K562 (cell line): ENCODE measurements around the gene DNAI7. TPM values are rescaled to one million over a fixed set of nuclear protein-coding genes. Genes with fewer than 3 reads are reported as not detected.

ENCODE experiments used
- ATAC-seq: fragments of 200-7000 bp; cut with Tn5 transposase; 3 replicates; pipeline ENCODE4 v1.9.1; 2020; ENCODE audit warnings: moderate library complexity
- BruUV-seq: library from RNA; stranded (reverse); fragments of 400-500 nt; replicated peaks from 2 replicates; lab custom pipeline; 2021; lab: Mats Ljungman, UMichigan
- CTCF ChIA-PET: fragments of 300-600 bp; formaldehyde crosslinking; extraction: SDS; loops from one replicate; lab custom pipeline; 2021; ENCODE audit warnings: low intra/inter-chr PET ratio; lab: Yijun Ruan, JAX
- POLR2A ChIA-PET: fragments of 300-600, 350-650 bp; sonication (Branson Sonifier 250); formaldehyde crosslinking; extraction: SDS; loops from one replicate; lab custom pipeline; 2021; ENCODE audit warnings: antibody characterized with exemption, inconsistent platforms; lab: Yijun Ruan, JAX
- DNase-seq, 4 experiments: peaks; one replicate each; pipeline versions ENCODE4 v3.0.0 to v3.0.0-alpha.2; 2011 to 2018; ENCODE audit warnings: low spot score in 3 of 4, mixed read lengths in 3 of 4; ENCODE audit errors: extremely low read depth in 1 of 4
- FAIRE-seq: peaks from 2 replicates; lab custom pipeline; 2011; peaks lifted over from hg19 to GRCh38; lab: Jason Lieb, UNC
- H2AFZ ChIP-seq: 2 replicates; pipeline ENCODE4 v1.6.0; 2011; ENCODE audit warnings: low read depth, low read length, control low read depth, inconsistent platforms
- H3K27ac ChIP-seq: fragments of 200-600 bp; 3 replicates; pipeline ENCODE4 v1.8.0; 2011; ENCODE audit warnings: low read depth, mild to moderate bottlenecking, control low read depth, inconsistent platforms, low read length, moderate library complexity, mixed read lengths; ENCODE audit errors: extremely low read depth
- H3K27me3 ChIP-seq, 2 experiments: fragments of 300-600 bp in 1 of 2; 2 replicates in 1 of 2; 3 replicates in 1 of 2; pipeline versions ENCODE4 v1.6.0 to v1.8.0; 2011; ENCODE audit warnings: inconsistent platforms in 2 of 2, low read length in 2 of 2, mild to moderate bottlenecking in 1 of 2, mixed read lengths in 1 of 2, moderate library complexity in 1 of 2; ENCODE audit not compliant: control insufficient read depth in 2 of 2, insufficient read depth in 2 of 2
- H3K36me3 ChIP-seq: fragments of 300-600 bp; 3 replicates; pipeline ENCODE4 v1.8.0; 2011; ENCODE audit warnings: mild to moderate bottlenecking, low read length, inconsistent platforms; ENCODE audit not compliant: control insufficient read depth, insufficient read depth
- H3K4me1 ChIP-seq, 2 experiments: fragments of 200-600 bp in 1 of 2; replicated peaks in 1 of 2; 2 replicates in 1 of 2; 3 replicates in 1 of 2; pipeline versions ENCODE4 v1.5.1 to v1.8.0; 2011; ENCODE audit warnings: inconsistent platforms in 2 of 2, low read length in 2 of 2, mild to moderate bottlenecking in 1 of 2, mixed read lengths in 1 of 2, moderate library complexity in 1 of 2; ENCODE audit not compliant: control insufficient read depth in 2 of 2, insufficient read depth in 2 of 2
- H3K4me2 ChIP-seq: 2 replicates; pipeline ENCODE4 v1.6.1; 2011; ENCODE audit warnings: low read length, control low read depth, inconsistent platforms, mixed read lengths; ENCODE audit not compliant: insufficient read depth
- H3K4me3 ChIP-seq: fragments of 200-600 bp; sonication (generic), shearing (Covaris generic); 2 replicates; pipeline ENCODE4 v1.5.1; 2016; ENCODE audit warnings: control low read depth, inconsistent platforms
- H3K79me2 ChIP-seq: fragments of 200-600 bp; 3 replicates; pipeline ENCODE4 v1.8.0; 2011; ENCODE audit warnings: low read length, inconsistent platforms; ENCODE audit not compliant: control insufficient read depth, insufficient read depth
- H3K9ac ChIP-seq, 2 experiments: 2 replicates each; pipeline versions ENCODE4 v1.6.0 to v1.6.1; 2011; ENCODE audit warnings: low read depth in 2 of 2, low read length in 2 of 2, control low read depth in 1 of 2, inconsistent platforms in 1 of 2, mild to moderate bottlenecking in 1 of 2, mixed read lengths in 1 of 2; ENCODE audit not compliant: insufficient read depth in 1 of 2
- H3K9me1 ChIP-seq: one replicate; pipeline ENCODE4 v1.6.0; 2011; ENCODE audit warnings: inconsistent platforms, mild to moderate bottlenecking, low read length, moderate library complexity; ENCODE audit not compliant: control insufficient read depth, insufficient read depth
- H3K9me3 ChIP-seq: replicated peaks from 2 replicates; pipeline ENCODE4 v1.5.1; 2011; ENCODE audit warnings: low read depth, low read length, inconsistent platforms; ENCODE audit not compliant: control insufficient read depth, insufficient read depth
- H4K20me1 ChIP-seq: replicated peaks from 2 replicates; pipeline ENCODE4 v1.6.1; 2011; ENCODE audit warnings: low read length, inconsistent platforms, mixed read lengths; ENCODE audit not compliant: control insufficient read depth, insufficient read depth
- ARID3B ChIP-seq: fragments of 250-450 bp; sonication (Bioruptor Pico); IDR thresholded peaks from 2 replicates; pipeline ENCODE4 v1.4.0; 2020; ENCODE audit warnings: borderline replicate concordance
- ESRRA ChIP-seq: fragments of 450-650 bp; IDR thresholded peaks from 2 replicates; pipeline ENCODE4 v1.6.1; 2014; ENCODE audit warnings: low read depth, mild to moderate bottlenecking, moderate library complexity, borderline replicate concordance
- FUS ChIP-seq: fragments of 200-400 bp; formaldehyde crosslinking; optimal IDR thresholded peaks from 2 replicates; pipeline ENCODE3; 2017; ENCODE audit warnings: low read depth, low read length
- GTF2F1 ChIP-seq: IDR thresholded peaks from 2 replicates; pipeline ENCODE4 v1.6.1; 2011; ENCODE audit warnings: low read depth, low read length, improper control_type of control experiment
- HOXB6 ChIP-seq: fragments of 250-450 bp; sonication (Bioruptor Pico); IDR thresholded peaks from 2 replicates; pipeline ENCODE4 v1.5.1; 2022; ENCODE audit warnings: mild to moderate bottlenecking, borderline replicate concordance
- LEF1 ChIP-seq: fragments of 450-650 bp; IDR thresholded peaks from 2 replicates; pipeline ENCODE4 v1.6.1; 2016; ENCODE audit warnings: mild to moderate bottlenecking
- POLR2AphosphoS5 ChIP-seq: IDR thresholded peaks from 2 replicates; pipeline ENCODE4 v1.6.1; 2011; ENCODE audit warnings: mild to moderate bottlenecking, low read depth, low read length, moderate library complexity; ENCODE audit not compliant: control insufficient read depth, insufficient read depth
- POLR2H ChIP-seq: IDR thresholded peaks from 2 replicates; pipeline ENCODE4 v1.6.1; 2016; ENCODE audit warnings: missing genetic modification characterization, low read depth, mild to moderate bottlenecking, control low read depth, missing compliant biosample characterization, moderate library complexity
- RBBP5 ChIP-seq: fragments of 200-600 bp; sonication (generic); IDR thresholded peaks from 2 replicates; pipeline ENCODE4 v1.6.1; 2012; ENCODE audit warnings: borderline replicate concordance, mild to moderate bottlenecking, low read length, control low read depth, inconsistent platforms; ENCODE audit not compliant: insufficient read depth, poor library complexity, severe bottlenecking
- SMARCA4 ChIP-seq: fragments of 450-650 bp; IDR thresholded peaks from 2 replicates; pipeline ENCODE4 v1.6.1; 2016
- TEAD4 ChIP-seq, 2 experiments: sonication (generic) in 1 of 2; formaldehyde crosslinking in 1 of 2; IDR thresholded peaks; 2 replicates each; pipeline versions ENCODE4 v1.6.1 to v1.8.0; 2012 to 2022; ENCODE audit warnings: borderline replicate concordance in 1 of 2, inconsistent platforms in 1 of 2, low read length in 1 of 2, mild to moderate bottlenecking in 1 of 2, missing genetic modification reagents in 1 of 2
- THRB ChIP-seq: fragments of 450-650 bp; formaldehyde crosslinking; conservative IDR thresholded peaks from 2 replicates; pipeline ENCODE4 v1.4.0; 2022; ENCODE audit warnings: mild to moderate bottlenecking, missing genetic modification characterization
- ZNF165 ChIP-seq: fragments of 250-450 bp; sonication (Bioruptor Pico); IDR thresholded peaks from 2 replicates; pipeline ENCODE4 v1.4.0; 2020; ENCODE audit warnings: borderline replicate concordance
- ZNF224 ChIP-seq: sonication (generic); formaldehyde crosslinking; IDR thresholded peaks from 2 replicates; pipeline ENCODE4 v1.8.0; 2022; ENCODE audit warnings: mild to moderate bottlenecking, missing genetic modification reagents
- WGBS: fragments of 100-300 bp; shearing (Covaris generic); methylation state at CpG from one replicate; pipeline ENCODE4 v1.1.6; 2016; ENCODE audit warnings: low coverage, mixed read lengths; ENCODE audit not compliant: insufficient coverage; ENCODE audit errors: missing lambda C conversion rate; 5-methylcytosine and 5-hydroxymethylcytosine counted together
- in situ Hi-C: fragments of 300-500 bp; cut with MboI; formaldehyde crosslinking; loops from 4 replicates; pipeline ENCODE4 v1.15.0; 2018; ENCODE audit warnings: inconsistent platforms, mixed read lengths
- intact Hi-C: fragments of 100-400 bp; cut with micrococcal nuclease; formaldehyde crosslinking; loops from 2 replicates; pipeline ENCODE4 v1.14.2; 2022
- polyA plus RNA-seq, 8 experiments: library from polyadenylated mRNA; depleted of rRNA in 4 of 8; stranded (reverse) in 5 of 8; unstranded in 3 of 8; fragments of >200 nt; fragmentation: Nextera tagmentation in 2 of 8; fragmentation: Illumina TruSeq in 1 of 8; extraction: Ambion mirVana in 2 of 8; extraction: Trizol in 1 of 8; gene quantifications; 2 replicates each; pipeline versions ENCODE4 v1.2.1 to v1.2.3, GENCODE V29; 2011 to 2014; ENCODE audit warnings: inconsistent platforms in 1 of 8, missing spikeins in 1 of 8
- total RNA-seq, 7 experiments: library from RNA; depleted of rRNA in 6 of 7; stranded (reverse); fragments of >200 nt in 6 of 7; fragmentation: Illumina TruSeq in 2 of 7; extraction: Trizol in 2 of 7; gene quantifications; 2 replicates each; pipeline versions ENCODE4 v1.2.1 to v1.2.3, GENCODE V29; 2011 to 2021; ENCODE audit warnings: low replicate concordance in 1 of 7
- TF ChIP-seq, protein P1 (sequence below): fragments of 450-650 bp; IDR thresholded peaks from one replicate; pipeline ENCODE4 v1.6.1; 2018; ENCODE audit warnings: mild to moderate bottlenecking, moderate library complexity; ENCODE audit not compliant: partially characterized antibody

DNAI7 gene
- total and polyA plus RNA-seq, 9 of the 15 experiments (the other 6 are each of a cell fraction or from before 2014, with no cell fraction given), result 0.06 to 0.76 (median 0.17) TPM; not detected in 1

DNA sequence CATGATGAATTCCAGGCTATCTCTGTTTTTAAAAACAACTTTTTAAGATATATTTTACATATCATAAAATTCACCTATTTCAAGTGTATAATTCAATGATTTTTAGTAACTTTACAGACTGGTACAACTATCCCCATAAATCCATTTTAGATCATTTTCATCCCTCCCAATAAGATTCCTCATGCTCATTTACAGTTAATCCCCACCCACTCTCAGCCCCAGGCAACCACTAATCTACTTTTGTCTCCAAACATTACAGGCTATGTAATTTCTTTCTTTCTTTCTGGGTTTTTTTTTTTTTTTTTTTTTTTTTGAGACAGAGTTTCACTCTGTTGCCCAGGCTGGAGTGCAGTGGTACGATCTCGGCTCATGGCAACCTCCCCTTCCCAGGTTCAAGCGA lies 81.3 kb downstream of the DNAI7 start:
- H3K36me3 ChIP-seq, result no peaks in the 10 kb centered on the region
- H3K9ac ChIP-seq, result no peak overlapping the region
- H3K4me2 ChIP-seq, result no peak overlapping the region
- in situ Hi-C loops, result loop anchor here (10.0 kb wide), 1 partner anchor 129 kb away; no protein-coding TSS in a partner anchor
- ATAC-seq, result no peak
- intact Hi-C loops, result loop anchor here (10.0 kb wide), 1 partner anchor 59 kb away; a partner anchor contains a TSS
- H3K4me1 ChIP-seq, result no peaks in the 10 kb centered on the region
- no peak for DNase-seq
- H3K4me3 ChIP-seq, result no peak overlapping the region
- ChIA-PET CTCF (no interaction called here), POLR2A (interaction anchor here (0.7 kb wide), 1 partner anchor 15 kb away, joined by 3 read pairs; no protein-coding TSS in a partner anchor)
- H3K9me3 ChIP-seq, result no peaks in the 10 kb centered on the region
- no peaks in the 10 kb centered on the region; a peak in 1 of 5 replicates for H3K27me3 ChIP-seq
- no peaks in the 10 kb centered on the region for H3K9me1 ChIP-seq
- 7% methylated on average over 3 of the region's 3 CpGs for WGBS
- FAIRE-seq, result no peak
- no peaks in the 10 kb centered on the region for H3K79me2 ChIP-seq
- no peaks in the 10 kb centered on the region for H4K20me1 ChIP-seq
- H2AFZ ChIP-seq, result no peak overlapping the region
- no peak overlapping the region for H3K27ac ChIP-seq
- BruUV-seq, result no TSS peak
- TF ChIP-seq, protein P1, sequence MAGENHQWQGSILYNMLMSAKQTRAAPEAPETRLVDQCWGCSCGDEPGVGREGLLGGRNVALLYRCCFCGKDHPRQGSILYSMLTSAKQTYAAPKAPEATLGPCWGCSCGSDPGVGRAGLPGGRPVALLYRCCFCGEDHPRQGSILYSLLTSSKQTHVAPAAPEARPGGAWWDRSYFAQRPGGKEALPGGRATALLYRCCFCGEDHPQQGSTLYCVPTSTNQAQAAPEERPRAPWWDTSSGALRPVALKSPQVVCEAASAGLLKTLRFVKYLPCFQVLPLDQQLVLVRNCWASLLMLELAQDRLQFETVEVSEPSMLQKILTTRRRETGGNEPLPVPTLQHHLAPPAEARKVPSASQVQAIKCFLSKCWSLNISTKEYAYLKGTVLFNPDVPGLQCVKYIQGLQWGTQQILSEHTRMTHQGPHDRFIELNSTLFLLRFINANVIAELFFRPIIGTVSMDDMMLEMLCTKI, result no peak
- TF ChIP-seq SMARCA4 (no peak), ZNF165 (no peak), TEAD4 (IDR thresholded peaks at IDR 0.05; ENCODE audit: low read length) (no peak), TEAD4 (CRISPR knock-in tag; IDR thresholded peaks at IDR 0.05; ENCODE audit: borderline replicate concordance) (no peak), POLR2AphosphoS5 (no peak), LEF1 (no peak), POLR2H (tag) (no peak), ESRRA (no peak), GTF2F1 (no peak), ZNF224 (CRISPR knock-in tag) (no peak), RBBP5 (no peak), THRB (CRISPR knock-in tag) (no peak), ARID3B (CRISPR knock-in tag) (no peak), HOXB6 (CRISPR knock-in tag) (no peak), FUS (no peak)
- TF ChIP-seq, all 486 proteins: peak for 0
